VCaP (cell line): ENCODE data around the gene CCDC110.
"Not testable (repeated sequence)": the region's sequence is repeated elsewhere in the genome, so short reads cannot be mapped to it uniquely, and the experiment has no call there.

Source experiments
- H3K27ac ChIP-seq: fragments of 450-650 bp; 2 replicates; pipeline ENCODE4 v1.5.1; 2017
- CTCF ChIP-seq: fragments of 450-650 bp; conservative IDR thresholded peaks from 2 replicates; pipeline ENCODE4 v1.5.1; 2017; ENCODE audit warnings: mild to moderate bottlenecking, moderate library complexity

CCDC110 gene

GRCh38 chr4:185512516-185512915, 41.0 kb upstream of the CCDC110 start:
- peak overlapping the region; percentile 88 for H3K27ac ChIP-seq
- no peak for TF ChIP-seq CTCF

- H3K27ac ChIP-seq: not testable (repeated sequence)
Observed at GRCh38 chr4:185511243-185511642, 39.7 kb upstream of the CCDC110 start.

- TF ChIP-seq CTCF: no peak
- no peak overlapping the region for H3K27ac ChIP-seq
Observed at GRCh38 chr4:185510806-185511205, 39.3 kb upstream of the CCDC110 start.

- no peak overlapping the region for H3K27ac ChIP-seq
- no peak for TF ChIP-seq CTCF
Observed at GRCh38 chr4:185508181-185508580, 36.6 kb upstream of the CCDC110 start.

GRCh38 chr4:185506422-185506821, 34.9 kb upstream of the CCDC110 start:
- no peak for TF ChIP-seq CTCF
- H3K27ac ChIP-seq: no peak overlapping the region

- no peak overlapping the region for H3K27ac ChIP-seq
- no peak for TF ChIP-seq CTCF
Observed at GRCh38 chr4:185504098-185505047, 32.8 kb upstream of the CCDC110 start.

GRCh38 chr4:185502386-185502785, 30.9 kb upstream of the CCDC110 start:
- TF ChIP-seq CTCF: no peak
- no peak overlapping the region for H3K27ac ChIP-seq

GRCh38 chr4:185500576-185500975, 29.0 kb upstream of the CCDC110 start:
- no peak for TF ChIP-seq CTCF

More at GRCh38 chr4:185500576-185500975, 29.0 kb upstream of the CCDC110 start:
- H3K27ac ChIP-seq: no peak overlapping the region
